HG02759 (cell line): ENCODE data around the gene SLC11A2.
"Not testable (repeated sequence)": the region's sequence is repeated elsewhere in the genome, so short reads cannot be mapped to it uniquely, and the experiment has no call there.

ENCODE experiments used
- ATAC-seq: cut with Tn5 transposase; IDR thresholded peaks from one replicate; pipeline ENCODE4 v1.9.1; 2021; ENCODE audit warnings: mild to moderate bottlenecking, moderate library complexity; ENCODE audit not compliant: unreplicated experiment

SLC11A2 gene

GRCh38 chr12:51027342-51027835 is 1.2 kb upstream of the SLC11A2 start:
- ATAC-seq, result no peak

DNA sequence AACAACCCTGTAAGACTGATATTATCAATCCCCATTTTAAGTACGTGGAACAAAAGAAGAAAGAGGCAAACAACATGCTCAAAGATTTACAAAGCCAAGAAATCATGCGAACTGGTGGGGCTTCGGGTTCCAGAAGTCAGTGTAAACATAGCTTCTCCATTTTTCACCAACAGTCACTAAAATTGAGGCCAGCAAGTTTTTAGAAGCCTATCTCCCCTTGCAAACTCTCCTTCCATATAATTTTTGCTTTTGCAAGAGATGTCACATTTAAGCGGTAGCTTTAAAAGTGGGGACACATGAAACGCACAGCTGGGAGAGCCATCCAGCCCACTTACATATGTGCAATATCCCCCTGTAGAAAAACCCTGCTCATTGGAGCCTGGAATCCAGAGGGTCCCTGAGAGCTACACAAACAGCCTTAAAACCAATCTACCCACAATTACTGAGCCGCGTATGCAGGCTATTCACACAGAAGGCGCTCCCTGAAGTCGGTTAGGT is 797 bp downstream of the SLC11A2 start:
- ATAC-seq, result no peak

- ATAC-seq, result no peak
Observed at GRCh38 chr12:51023625-51024382, 2.4 kb downstream of the SLC11A2 start.

DNA sequence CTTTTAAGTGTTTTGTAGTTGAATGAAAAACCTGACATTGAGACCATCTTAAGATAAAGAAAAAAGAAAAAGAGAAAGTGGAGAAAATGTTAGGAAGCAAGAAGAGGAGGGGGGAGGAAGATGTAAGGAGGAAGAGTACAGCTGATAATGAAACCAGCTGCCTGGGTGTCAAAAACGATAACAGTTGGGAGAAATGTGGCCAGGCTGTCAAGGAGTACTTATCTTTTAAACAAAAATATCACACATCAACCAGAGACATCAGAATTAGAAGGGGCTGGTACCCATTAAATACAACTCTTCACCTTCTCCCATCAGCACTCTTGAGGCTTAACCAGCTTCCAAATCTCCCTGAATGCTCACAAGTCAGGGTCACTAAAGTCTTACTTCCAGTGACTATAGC is 4.5 kb downstream of the SLC11A2 start:
- no peak for ATAC-seq

DNA sequence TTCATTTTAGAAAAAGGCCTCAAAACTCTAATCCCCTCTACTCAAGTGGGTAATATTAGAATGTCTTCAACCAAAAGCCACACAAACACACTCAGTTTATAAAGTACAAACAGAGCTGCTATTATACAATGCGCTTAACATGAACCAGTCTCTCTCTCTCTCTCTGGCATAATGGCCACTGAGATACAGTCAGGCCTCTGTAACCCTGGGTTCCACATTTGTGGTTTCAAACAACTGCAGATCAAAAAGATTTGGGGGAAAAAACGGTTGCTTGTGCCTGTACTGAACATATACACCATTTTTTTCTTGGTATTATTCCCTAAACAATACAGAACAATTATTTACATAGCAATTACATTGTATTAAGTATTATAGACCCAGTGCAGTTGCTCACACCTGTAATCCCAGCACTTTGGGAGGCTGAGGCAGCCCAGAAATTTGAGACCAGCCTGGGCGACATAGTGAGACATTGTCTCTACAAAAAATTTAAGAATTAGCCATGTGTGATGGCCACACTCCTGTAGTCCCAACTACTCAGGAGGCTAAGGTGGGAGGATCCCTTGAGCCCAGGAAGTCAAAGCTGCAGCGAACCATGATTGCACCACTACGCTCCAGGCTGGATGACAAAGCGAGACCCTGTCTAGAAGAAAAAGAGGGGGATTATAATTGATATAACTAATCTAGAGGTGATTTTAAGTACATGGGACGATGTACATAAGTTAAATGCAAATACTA is 5.6 kb downstream of the SLC11A2 start:
- no peak for ATAC-seq

- no peak for ATAC-seq
Observed at GRCh38 chr12:51019927-51020326, 6.3 kb downstream of the SLC11A2 start.

- no peak for ATAC-seq
Observed at GRCh38 chr12:51018956-51019355, 7.2 kb downstream of the SLC11A2 start.

GRCh38 chr12:51017452-51017851 is 8.7 kb downstream of the SLC11A2 start:
- ATAC-seq, result no peak

GRCh38 chr12:51014467-51014866 is 11.7 kb downstream of the SLC11A2 start:
- not testable (repeated sequence) for ATAC-seq

- ATAC-seq, result no peak
Observed at GRCh38 chr12:51013441-51013840, 12.7 kb downstream of the SLC11A2 start.

GRCh38 chr12:51012570-51013236 is 13.5 kb downstream of the SLC11A2 start:
- ATAC-seq, result no peak

GRCh38 chr12:51011955-51012354 is 14.2 kb downstream of the SLC11A2 start:
- no peak for ATAC-seq

- no peak for ATAC-seq
Observed at GRCh38 chr12:51009056-51009440, 17.1 kb downstream of the SLC11A2 start.

DNA sequence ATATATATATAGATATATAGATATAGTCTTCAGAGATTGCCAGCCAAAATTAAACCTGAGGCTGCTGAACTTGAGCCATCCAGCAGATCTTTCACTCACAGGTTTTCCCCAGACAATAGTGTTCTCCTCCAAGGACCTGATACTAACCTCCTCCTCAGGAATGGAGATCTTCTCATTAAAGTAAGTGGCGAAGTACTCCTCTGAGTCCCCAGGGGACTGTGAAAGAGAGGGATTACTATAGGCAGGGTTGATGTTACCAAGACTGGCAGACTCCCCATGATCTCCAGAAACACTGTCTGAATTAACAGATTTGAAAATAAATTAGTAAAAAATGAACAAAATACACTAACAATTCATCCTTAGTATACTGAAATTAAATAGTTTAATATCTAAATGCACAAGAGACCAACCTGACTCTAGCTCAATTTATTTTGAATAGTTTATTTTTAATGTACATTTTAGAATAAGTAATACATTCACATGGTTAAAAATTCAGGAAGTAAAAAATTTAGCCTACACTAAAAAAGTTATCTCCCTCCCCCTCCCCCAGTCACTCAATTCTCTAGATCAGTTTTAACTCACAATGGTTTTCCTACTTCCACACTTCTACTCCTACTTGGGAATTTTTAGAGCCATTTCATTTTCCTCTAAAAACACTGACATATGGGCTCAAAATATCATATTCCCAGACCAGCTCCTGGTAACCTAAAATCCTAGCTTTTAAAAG is 17.7 kb downstream of the SLC11A2 start:
- ATAC-seq, result no peak

DNA sequence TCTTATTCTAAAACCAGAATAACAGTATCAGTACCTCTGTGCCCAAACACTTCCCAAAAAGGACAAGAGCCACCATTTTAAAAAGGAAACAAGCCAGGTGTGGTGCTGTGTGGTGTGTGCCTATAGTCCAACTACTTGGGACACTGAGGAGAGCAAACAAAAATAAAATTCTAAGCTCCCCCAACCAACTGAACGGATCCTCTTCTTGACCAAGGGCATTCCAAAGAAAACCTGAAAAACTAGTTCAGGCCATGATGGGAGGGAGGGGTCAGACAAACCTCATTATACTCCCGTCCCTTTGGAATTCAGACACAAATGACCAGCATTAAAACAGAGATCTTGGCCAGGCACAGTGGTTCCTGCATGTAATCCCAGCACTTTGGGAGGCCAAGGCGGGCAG is 20.5 kb downstream of the SLC11A2 start:
- ATAC-seq, result no peak

DNA sequence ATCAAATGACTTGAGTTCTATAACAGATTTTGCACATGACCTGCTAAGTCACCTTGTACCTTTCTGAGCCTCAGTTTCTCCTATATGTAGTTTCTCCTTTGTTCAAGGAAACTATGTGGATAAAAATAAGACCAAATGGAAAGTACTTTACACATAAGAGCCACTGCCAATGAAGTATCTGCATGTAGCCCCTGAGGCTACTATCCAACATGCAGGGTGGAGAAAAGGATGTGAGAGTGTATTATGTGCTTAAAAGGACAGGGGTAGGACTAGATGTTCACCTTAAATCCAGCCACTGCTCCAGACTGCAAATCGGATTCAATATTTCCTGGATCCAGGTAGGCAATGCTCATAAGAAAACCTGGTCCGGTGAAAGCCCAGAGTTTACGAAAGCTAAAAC is 21.2 kb downstream of the SLC11A2 start:
- no peak for ATAC-seq

DNA sequence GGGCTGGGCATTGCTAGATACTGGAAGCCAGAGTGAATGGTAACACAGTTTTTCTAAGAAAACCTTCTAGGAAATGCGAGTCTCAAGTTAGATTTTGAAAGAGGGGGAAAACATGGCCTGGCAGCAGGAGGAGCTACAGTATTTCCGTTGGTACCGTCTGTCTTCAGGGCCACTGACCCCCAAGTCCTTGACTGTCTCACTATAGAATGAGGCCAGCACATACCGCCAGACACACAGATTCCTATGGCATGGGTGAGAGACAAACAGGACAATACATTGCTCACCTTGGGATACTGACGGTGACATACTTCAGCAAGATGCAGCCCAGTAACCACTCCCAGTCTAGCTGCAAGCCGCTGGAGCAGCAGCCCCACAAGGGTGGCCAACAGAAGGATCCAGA is 21.7 kb downstream of the SLC11A2 start:
- ATAC-seq, result no peak

- ATAC-seq, result no peak
Observed at GRCh38 chr12:51001799-51002198, 24.4 kb downstream of the SLC11A2 start.

DNA sequence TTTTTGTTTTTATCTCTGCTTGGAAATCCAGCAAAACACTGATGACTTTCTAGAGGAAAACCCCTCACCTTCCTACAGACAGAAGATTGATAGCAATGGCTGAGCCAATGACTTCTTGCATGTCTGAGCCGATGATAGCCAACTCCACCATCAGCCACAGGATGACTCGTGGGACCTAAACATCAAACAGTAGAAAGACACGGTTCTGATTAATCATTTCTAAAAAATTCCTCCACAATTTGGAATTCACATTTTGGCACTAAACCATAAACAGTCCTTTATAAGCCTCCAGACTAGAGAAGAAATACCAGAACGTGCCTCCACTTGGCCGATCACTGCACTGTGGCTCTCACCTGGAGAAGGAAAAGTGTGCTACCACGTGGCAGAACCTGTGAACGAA is 25.9 kb downstream of the SLC11A2 start:
- no peak for ATAC-seq

- ATAC-seq, result no peak
Observed at GRCh38 chr12:50999093-50999492, 27.1 kb downstream of the SLC11A2 start.

GRCh38 chr12:50992819-50993218 is 33.4 kb downstream of the SLC11A2 start:
- no peak for ATAC-seq
